RPMI7951 (cell line): ENCODE results near the gene DYNLL2. TPM values are rescaled to one million over a fixed set of nuclear protein-coding genes. Genes with fewer than 3 reads are reported as not detected.
A peak's percentile ranks its signal among the peaks of the same experiment; 100 is the strongest.
"Not testable (repeated sequence)": the region's sequence is repeated elsewhere in the genome, so short reads cannot be mapped to it uniquely, and the experiment has no call there.

ENCODE experiments used
- DNase-seq: peaks from one replicate; pipeline ENCODE4 v3.0.0-alpha.2; 2012; ENCODE audit warnings: low read depth
- total RNA-seq: library from RNA; depleted of rRNA; stranded (reverse); fragments of >200 nt; shearing (Covaris generic); gene quantifications from 2 replicates; pipeline ENCODE4 v1.2.3, GENCODE V29; 2014

DYNLL2 gene
- total RNA-seq, 1 experiment from 2014 or later = 7.6 TPM

GRCh38 chr17:58072862-58073261 lies 10.4 kb upstream of the DYNLL2 start:
- DNase-seq = no peak

- DNase-seq = not testable (repeated sequence)
Measured at GRCh38 chr17:58073266-58073665, 10.0 kb upstream of the DYNLL2 start.

- not testable (repeated sequence) for DNase-seq
Measured at GRCh38 chr17:58074406-58074805, 8.8 kb upstream of the DYNLL2 start.

GRCh38 chr17:58079300-58080033 lies 3.8 kb upstream of the DYNLL2 start:
- no peak for DNase-seq

- no peak for DNase-seq
Measured at GRCh38 chr17:58081646-58082340, 1.4 kb upstream of the DYNLL2 start.

GRCh38 chr17:58082341-58082869 lies 814 bp upstream of the DYNLL2 start:
- no peak for DNase-seq

GRCh38 chr17:58083491-58084316 lies 485 bp downstream of the DYNLL2 start:
- DNase-seq = peak; percentile 69

- peak; percentile 6 for DNase-seq
Measured at GRCh38 chr17:58084317-58084981, 1.2 kb downstream of the DYNLL2 start.

GRCh38 chr17:58085039-58085715 lies 2.0 kb downstream of the DYNLL2 start:
- peak; percentile 40 for DNase-seq

GRCh38 chr17:58086953-58087352 lies 3.7 kb downstream of the DYNLL2 start:
- DNase-seq = no peak

GRCh38 chr17:58088624-58089023 lies 5.4 kb downstream of the DYNLL2 start:
- DNase-seq = no peak

GRCh38 chr17:58089111-58089510 lies 5.9 kb downstream of the DYNLL2 start:
- no peak for DNase-seq

- no peak for DNase-seq
Measured at GRCh38 chr17:58091024-58091567, 7.9 kb downstream of the DYNLL2 start.

GRCh38 chr17:58092101-58092796 lies 9.0 kb downstream of the DYNLL2 start:
- DNase-seq = no peak

GRCh38 chr17:58092797-58093385 lies 9.7 kb downstream of the DYNLL2 start:
- no peak for DNase-seq

GRCh38 chr17:58094118-58094517 lies 10.9 kb downstream of the DYNLL2 start:
- DNase-seq = no peak

GRCh38 chr17:58096892-58097291 lies 13.7 kb downstream of the DYNLL2 start:
- DNase-seq = no peak

GRCh38 chr17:58097384-58098088 lies 14.3 kb downstream of the DYNLL2 start:
- no peak for DNase-seq

GRCh38 chr17:58100506-58100905 lies 17.3 kb downstream of the DYNLL2 start:
- no peak for DNase-seq
